Measurements from ENCODE around the gene KRTAP4-8. TPM values are rescaled to one million over a fixed set of nuclear protein-coding genes. Genes with fewer than 3 reads are reported as not detected.

KRTAP4-8 gene
- total and polyA plus RNA-seq, 5 donors from 2014 or later, result not detected

DNA sequence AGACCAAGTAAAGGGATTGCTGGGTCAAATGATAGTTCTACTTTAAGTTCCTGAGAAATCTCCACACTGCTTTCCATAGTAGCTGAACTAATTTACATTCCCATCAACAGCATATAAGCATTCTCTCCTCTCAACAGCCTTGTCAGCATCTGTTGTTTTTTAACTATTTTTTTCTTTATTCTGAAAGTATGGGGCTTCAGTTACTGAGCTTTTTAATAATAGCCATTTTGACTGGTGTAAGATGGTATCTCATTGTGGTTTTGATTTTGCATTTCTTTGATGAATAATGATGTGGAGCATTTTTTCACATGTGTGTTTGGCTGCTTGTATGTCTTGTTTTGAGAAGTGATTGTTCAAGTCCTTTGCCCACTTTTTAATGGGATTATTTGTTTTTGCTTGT lies 45.4 kb downstream of the KRTAP4-8 start:
- H3K4me3 Mint-ChIP-seq, result no peak overlapping the region
- DNase-seq (no peak), ATAC-seq (ENCODE audit: low read depth in 2 of 2) (no peak)
- H3K27ac ChIP-seq (ENCODE audit: insufficient read depth, low read length, poor library complexity, severe bottlenecking), result no peak overlapping the region
- no peaks in the 10 kb centered on the region for H3K36me3 Mint-ChIP-seq
- H3K36me3 ChIP-seq (ENCODE audit: control insufficient read depth, insufficient read depth, low read length), result no peaks in the 10 kb centered on the region
- H3K27me3 Mint-ChIP-seq, result peaks cover 27% of the 10 kb centered on the region
- no peaks in the 10 kb centered on the region for H3K4me1 ChIP-seq (ENCODE audit: control insufficient read depth, insufficient read depth, low read length, poor library complexity, severe bottlenecking)
- no peaks in the 10 kb centered on the region for H3K4me1 Mint-ChIP-seq
- H3K27ac Mint-ChIP-seq, result no peak overlapping the region
- H3K9me3 ChIP-seq (ENCODE audit: control insufficient read depth in 2 of 2, low read length in 2 of 2), result peaks cover 0 to 2% of the 10 kb centered on the region in 2 experiments
- peaks cover 8% of the 10 kb centered on the region for H3K27me3 ChIP-seq (ENCODE audit: control insufficient read depth, insufficient read depth, low read length)
- H3K9me3 Mint-ChIP-seq, result peaks cover 0 to 5% (median under 1%) of the 10 kb centered on the region in 7 donors
- H3K4me3 ChIP-seq (ENCODE audit: low read depth, low read length), result no peak overlapping the region

DNA sequence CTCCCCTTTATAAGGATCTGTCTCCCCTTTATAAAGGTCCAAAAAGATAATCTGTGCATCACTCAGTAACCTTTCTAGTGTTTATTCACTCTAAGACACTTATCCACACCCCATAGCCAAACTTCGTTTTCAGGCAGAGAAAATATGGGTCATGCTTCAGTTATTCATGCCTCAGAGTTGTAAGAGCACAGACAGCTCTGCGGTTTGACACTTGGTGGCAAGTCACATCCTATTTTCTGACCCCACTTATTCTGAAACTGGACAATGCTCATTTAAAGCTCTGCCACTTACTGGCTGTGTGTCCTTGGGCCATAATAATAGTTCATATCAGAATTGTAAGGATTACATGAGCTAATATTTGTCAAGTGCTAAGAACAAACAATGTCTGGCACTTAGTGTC lies 48.8 kb downstream of the KRTAP4-8 start:
- H3K36me3 Mint-ChIP-seq, result no peaks in the 10 kb centered on the region

DNA sequence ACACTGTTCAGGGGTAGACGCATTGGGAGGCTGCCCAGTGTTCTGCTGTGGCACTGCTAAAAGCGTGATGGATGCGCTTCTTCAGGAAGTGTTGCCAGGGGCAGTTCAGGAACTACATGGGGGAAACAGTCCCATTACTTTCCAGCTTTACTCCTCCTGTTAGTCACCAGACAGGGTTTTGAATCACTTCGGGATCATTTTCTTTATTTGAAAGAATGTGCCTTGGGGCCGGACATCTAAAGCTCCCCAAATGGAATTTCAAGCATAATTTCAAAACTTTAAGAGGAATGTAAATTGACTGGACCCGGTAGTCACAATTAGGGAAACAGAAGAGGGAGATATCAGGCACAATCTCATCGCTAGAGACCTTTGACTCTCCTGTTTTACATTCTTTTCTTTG lies 49.5 kb downstream of the KRTAP4-8 start:
- H3K27ac Mint-ChIP-seq, result no peak overlapping the region
- no peak overlapping the region for H3K4me3 Mint-ChIP-seq
- no peaks in the 10 kb centered on the region for H3K36me3 ChIP-seq (ENCODE audit: control insufficient read depth, insufficient read depth, low read length)
- peaks cover 9% of the 10 kb centered on the region for H3K27me3 ChIP-seq (ENCODE audit: control insufficient read depth, insufficient read depth, low read length)
- peaks cover 37% of the 10 kb centered on the region for H3K27me3 Mint-ChIP-seq
- no peaks in the 10 kb centered on the region for H3K4me1 Mint-ChIP-seq
- peaks cover 0 to 4% (median 3%) of the 10 kb centered on the region in 7 donors for H3K9me3 Mint-ChIP-seq
- H3K4me1 ChIP-seq (ENCODE audit: control insufficient read depth, insufficient read depth, low read length, poor library complexity, severe bottlenecking), result no peaks in the 10 kb centered on the region
- no peaks in the 10 kb centered on the region for H3K36me3 Mint-ChIP-seq
- no peak overlapping the region for H3K27ac ChIP-seq (ENCODE audit: insufficient read depth, low read length, poor library complexity, severe bottlenecking)
- peaks cover 0 to 5% of the 10 kb centered on the region in 2 experiments for H3K9me3 ChIP-seq (ENCODE audit: control insufficient read depth in 2 of 2, low read length in 2 of 2)
- no peak for ATAC-seq (ENCODE audit: low read depth in 2 of 2)
- no peak for DNase-seq
- no peak overlapping the region for H3K4me3 ChIP-seq (ENCODE audit: low read depth, low read length)

More for the DNA sequence above, 48.8 kb downstream of the KRTAP4-8 start:
- Histone ChIP-seq H3K27ac (ENCODE audit: insufficient read depth, low read length, poor library complexity, severe bottlenecking) (no peak overlapping the region), H3K27me3 (ENCODE audit: control insufficient read depth, insufficient read depth, low read length) (peaks cover 6% of the 10 kb centered on the region), H3K4me1 (ENCODE audit: control insufficient read depth, insufficient read depth, low read length, poor library complexity, severe bottlenecking) (no peaks in the 10 kb centered on the region), H3K4me3 (ENCODE audit: low read depth, low read length) (no peak overlapping the region), H3K36me3 (ENCODE audit: control insufficient read depth, insufficient read depth, low read length) (no peaks in the 10 kb centered on the region), H3K9me3 (ENCODE audit: control insufficient read depth in 2 of 2, low read length in 2 of 2) (no peaks in the 10 kb centered on the region)
- no peak for DNase-seq
- Mint-ChIP-seq H3K9me3 (peaks cover 0 to 2% (median 0%) of the 10 kb centered on the region in 7 donors), H3K27me3 (peaks cover 32% of the 10 kb centered on the region), H3K27ac (no peak overlapping the region), H3K4me1 (no peaks in the 10 kb centered on the region), H3K4me3 (no peak overlapping the region)
- ATAC-seq (ENCODE audit: low read depth in 2 of 2), result no peak

Other genes starting within 250 kb of the KRTAP4-8 start
Only the 30 nearest of the 38 such genes appear.
- gene KRT39, start 131.2 kb downstream of the KRTAP4-8 start, total RNA-seq, result not detected
- gene KRT39, start 131.2 kb downstream of the KRTAP4-8 start, polyA plus RNA-seq, result not detected
- gene KRT40, start 113.8 kb downstream of the KRTAP4-8 start, total RNA-seq, result not detected
- not detected for gene KRT40, start 113.8 kb downstream of the KRTAP4-8 start, polyA plus RNA-seq
- not detected for gene KRTAP3-3, start 104.0 kb downstream of the KRTAP4-8 start, total RNA-seq
- not detected for gene KRTAP3-3, start 104.0 kb downstream of the KRTAP4-8 start, polyA plus RNA-seq
- gene KRTAP3-2, start 98.2 kb downstream of the KRTAP4-8 start, total RNA-seq, result not detected
- gene KRTAP3-2, start 98.2 kb downstream of the KRTAP4-8 start, polyA plus RNA-seq, result not detected
- gene KRTAP3-1, start 89.0 kb downstream of the KRTAP4-8 start, total RNA-seq, result not detected
- not detected for gene KRTAP3-1, start 89.0 kb downstream of the KRTAP4-8 start, polyA plus RNA-seq
- gene KRTAP1-5, start 70.9 kb downstream of the KRTAP4-8 start, total RNA-seq, result not detected
- gene KRTAP1-5, start 70.9 kb downstream of the KRTAP4-8 start, polyA plus RNA-seq, result not detected
- gene KRTAP1-4, start 67.9 kb downstream of the KRTAP4-8 start, total RNA-seq, result not detected
- not detected for gene KRTAP1-4, start 67.9 kb downstream of the KRTAP4-8 start, polyA plus RNA-seq
- gene KRTAP1-3, start 63.3 kb downstream of the KRTAP4-8 start, total RNA-seq, result not detected
- not detected for gene KRTAP1-3, start 63.3 kb downstream of the KRTAP4-8 start, polyA plus RNA-seq
- not detected for gene KRTAP1-1, start 56.7 kb downstream of the KRTAP4-8 start, total RNA-seq
- not detected for gene KRTAP1-1, start 56.7 kb downstream of the KRTAP4-8 start, polyA plus RNA-seq
- gene KRTAP2-1, start 50.8 kb downstream of the KRTAP4-8 start, total RNA-seq, result not detected
- gene KRTAP2-1, start 50.8 kb downstream of the KRTAP4-8 start, polyA plus RNA-seq, result not detected
- not detected for gene KRTAP2-2, start 42.9 kb downstream of the KRTAP4-8 start, total RNA-seq
- gene KRTAP2-2, start 42.9 kb downstream of the KRTAP4-8 start, polyA plus RNA-seq, result not detected
- gene KRTAP2-3, start 38.0 kb downstream of the KRTAP4-8 start, total RNA-seq, result not detected
- not detected for gene KRTAP2-3, start 38.0 kb downstream of the KRTAP4-8 start, polyA plus RNA-seq
- not detected for gene KRTAP2-4, start 32.3 kb downstream of the KRTAP4-8 start, total RNA-seq
- gene KRTAP2-4, start 32.3 kb downstream of the KRTAP4-8 start, polyA plus RNA-seq, result not detected
- gene KRTAP4-7, start 14.0 kb downstream of the KRTAP4-8 start, total RNA-seq, result not detected
- not detected for gene KRTAP4-7, start 14.0 kb downstream of the KRTAP4-8 start, polyA plus RNA-seq
- gene KRTAP4-16, start 4.1 kb upstream of the KRTAP4-8 start, total RNA-seq, result not detected
- gene KRTAP4-16, start 4.1 kb upstream of the KRTAP4-8 start, polyA plus RNA-seq, result not detected
- not detected for gene KRTAP4-9, start 7.2 kb upstream of the KRTAP4-8 start, total RNA-seq
- gene KRTAP4-9, start 7.2 kb upstream of the KRTAP4-8 start, polyA plus RNA-seq, result not detected
- gene KRTAP4-11, start 20.2 kb upstream of the KRTAP4-8 start, total RNA-seq, result not detected
- gene KRTAP4-11, start 20.2 kb upstream of the KRTAP4-8 start, polyA plus RNA-seq, result not detected
- not detected for gene KRTAP4-12, start 26.0 kb upstream of the KRTAP4-8 start, total RNA-seq
- not detected for gene KRTAP4-12, start 26.0 kb upstream of the KRTAP4-8 start, polyA plus RNA-seq
- not detected for gene KRTAP4-6, start 42.4 kb upstream of the KRTAP4-8 start, total RNA-seq
- not detected for gene KRTAP4-6, start 42.4 kb upstream of the KRTAP4-8 start, polyA plus RNA-seq
- gene KRTAP4-5, start 51.7 kb upstream of the KRTAP4-8 start, total RNA-seq, result not detected
- not detected for gene KRTAP4-5, start 51.7 kb upstream of the KRTAP4-8 start, polyA plus RNA-seq
- gene KRTAP4-4, start 62.6 kb upstream of the KRTAP4-8 start, total RNA-seq, result not detected
- not detected for gene KRTAP4-4, start 62.6 kb upstream of the KRTAP4-8 start, polyA plus RNA-seq
- not detected for gene KRTAP4-3, start 70.1 kb upstream of the KRTAP4-8 start, total RNA-seq
- not detected for gene KRTAP4-3, start 70.1 kb upstream of the KRTAP4-8 start, polyA plus RNA-seq
- not detected for gene KRTAP4-2, start 80.1 kb upstream of the KRTAP4-8 start, total RNA-seq
- not detected for gene KRTAP4-2, start 80.1 kb upstream of the KRTAP4-8 start, polyA plus RNA-seq
- not detected for gene KRTAP4-1, start 86.8 kb upstream of the KRTAP4-8 start, total RNA-seq
- gene KRTAP4-1, start 86.8 kb upstream of the KRTAP4-8 start, polyA plus RNA-seq, result not detected
- not detected for gene KRTAP9-1, start 91.7 kb upstream of the KRTAP4-8 start, total RNA-seq
- gene KRTAP9-1, start 91.7 kb upstream of the KRTAP4-8 start, polyA plus RNA-seq, result not detected
- gene KRTAP9-2, start 128.5 kb upstream of the KRTAP4-8 start, total RNA-seq, result not detected
- gene KRTAP9-2, start 128.5 kb upstream of the KRTAP4-8 start, polyA plus RNA-seq, result not detected
- gene KRTAP9-3, start 134.3 kb upstream of the KRTAP4-8 start, total RNA-seq, result not detected
- not detected for gene KRTAP9-3, start 134.3 kb upstream of the KRTAP4-8 start, polyA plus RNA-seq
- gene KRTAP9-8, start 139.9 kb upstream of the KRTAP4-8 start, total RNA-seq, result not detected
- not detected for gene KRTAP9-8, start 139.9 kb upstream of the KRTAP4-8 start, polyA plus RNA-seq
- gene KRTAP9-4, start 151.5 kb upstream of the KRTAP4-8 start, total RNA-seq, result not detected
- gene KRTAP9-4, start 151.5 kb upstream of the KRTAP4-8 start, polyA plus RNA-seq, result not detected
- gene KRTAP9-9, start 157.2 kb upstream of the KRTAP4-8 start, total RNA-seq, result not detected
- gene KRTAP9-9, start 157.2 kb upstream of the KRTAP4-8 start, polyA plus RNA-seq, result not detected

Data from CD4-positive, CD25-positive, alpha-beta regulatory T cell (primary cell).